ENCODE data around the gene EED. TPM values are rescaled to one million over a fixed set of nuclear protein-coding genes. Genes with fewer than 3 reads are reported as not detected.
A peak's percentile ranks its signal among the peaks of the same experiment; 100 is the strongest.

EED gene
- total RNA-seq, 1 experiment from 2014 or later: 68.3 TPM

GRCh38 chr11:86292912-86293616 is 48.5 kb downstream of the EED start:
- Histone ChIP-seq H3K4me3 (ENCODE audit: low read depth, low read length) (no peak overlapping the region), H3K4me1 (0 out of 2 replicates have a peak, but pooled peaks cover 4% of the 10 kb centered on the region), H3K36me3 (ENCODE audit: control insufficient read depth, insufficient read depth, low read length) (no peaks in the 10 kb centered on the region), H3K9me3 (no peaks in the 10 kb centered on the region), H3K27me3 (replicated peaks; ENCODE audit: control insufficient read depth, insufficient read depth, low read length) (no peaks in the 10 kb centered on the region)
- H3K27ac Mint-ChIP-seq (ENCODE audit: unreplicated experiment): no peak overlapping the region
- BruUV-seq (replicated peaks): no TSS peak
- no peaks in the 10 kb centered on the region for H3K27me3 Mint-ChIP-seq (ENCODE audit: insufficient read depth, unreplicated experiment)
- no peak for DNase-seq
- no peak overlapping the region for H3K4me3 Mint-ChIP-seq (ENCODE audit: unreplicated experiment)
- CTCF ChIA-PET: no interaction called here
- intact Hi-C loops (cut with micrococcal nuclease; ENCODE audit: unreplicated experiment): loop anchor here (1.0 kb wide), 3 partner anchors 352 to 698 kb away; no protein-coding TSS in a partner anchor
- no peak for TF ChIP-seq CTCF (IDR thresholded peaks at IDR 0.05; ENCODE audit: insufficient read depth in 1 of 2, low read depth in 1 of 2, low read length in 1 of 2, severe bottlenecking in 1 of 2, unreplicated experiment in 1 of 2)
- peaks cover 13% of the 10 kb centered on the region for H3K36me3 Mint-ChIP-seq (ENCODE audit: insufficient read depth, unreplicated experiment)
- H3K4me1 Mint-ChIP-seq (ENCODE audit: low read depth, unreplicated experiment): no peaks in the 10 kb centered on the region
- H3K9me3 Mint-ChIP-seq (ENCODE audit: unreplicated experiment): no peaks in the 10 kb centered on the region
- POLR2A ChIA-PET: no interaction called here

- CTCF ChIA-PET: interaction anchor here (1.1 kb wide), 1 partner anchor 246 kb away, joined by 3 read pairs; no protein-coding TSS in a partner anchor
- no peak overlapping the region for H3K27ac Mint-ChIP-seq (ENCODE audit: unreplicated experiment)
Measured at GRCh38 chr11:86294026-86294425, 49.5 kb downstream of the EED start.

GRCh38 chr11:86301742-86302091 is 57.2 kb downstream of the EED start:
- DNase-seq: no peak

More at GRCh38 chr11:86294026-86294425, 49.5 kb downstream of the EED start:
- Mint-ChIP-seq H3K36me3 (ENCODE audit: insufficient read depth, unreplicated experiment) (peaks cover 5% of the 10 kb centered on the region), H3K27me3 (ENCODE audit: insufficient read depth, unreplicated experiment) (no peaks in the 10 kb centered on the region), H3K9me3 (ENCODE audit: unreplicated experiment) (no peaks in the 10 kb centered on the region), H3K4me3 (ENCODE audit: unreplicated experiment) (no peak overlapping the region), H3K4me1 (ENCODE audit: low read depth, unreplicated experiment) (no peaks in the 10 kb centered on the region)
- Histone ChIP-seq H3K36me3 (ENCODE audit: control insufficient read depth, insufficient read depth, low read length) (no peaks in the 10 kb centered on the region), H3K4me3 (ENCODE audit: low read depth, low read length) (no peak overlapping the region), H3K4me1 (0 out of 2 replicates have a peak, but pooled peaks cover 4% of the 10 kb centered on the region), H3K9me3 (no peaks in the 10 kb centered on the region), H3K27me3 (replicated peaks; ENCODE audit: control insufficient read depth, insufficient read depth, low read length) (no peaks in the 10 kb centered on the region)
- intact Hi-C loops (cut with micrococcal nuclease; ENCODE audit: unreplicated experiment): no loop called here
- no peak for DNase-seq
- no peak for TF ChIP-seq CTCF (IDR thresholded peaks at IDR 0.05; ENCODE audit: insufficient read depth in 1 of 2, low read depth in 1 of 2, low read length in 1 of 2, severe bottlenecking in 1 of 2, unreplicated experiment in 1 of 2)
- POLR2A ChIA-PET: interaction anchor here (0.6 kb wide), 1 partner anchor 10 kb away, joined by 3 read pairs; no protein-coding TSS in a partner anchor
- no TSS peak for BruUV-seq (replicated peaks)

More at GRCh38 chr11:86301742-86302091, 57.2 kb downstream of the EED start:
- Mint-ChIP-seq H3K9me3 (ENCODE audit: unreplicated experiment) (no peaks in the 10 kb centered on the region), H3K4me3 (ENCODE audit: unreplicated experiment) (peak overlapping the region; percentile 98), H3K36me3 (ENCODE audit: insufficient read depth, unreplicated experiment) (peaks cover 17% of the 10 kb centered on the region), H3K4me1 (ENCODE audit: low read depth, unreplicated experiment) (peaks cover 8% of the 10 kb centered on the region), H3K27ac (ENCODE audit: unreplicated experiment) (peak overlapping the region; percentile 99), H3K27me3 (ENCODE audit: insufficient read depth, unreplicated experiment) (no peaks in the 10 kb centered on the region)
- Histone ChIP-seq H3K4me3 (ENCODE audit: low read depth, low read length) (peak overlapping the region; percentile 58), H3K36me3 (ENCODE audit: control insufficient read depth, insufficient read depth, low read length) (no peaks in the 10 kb centered on the region), H3K9me3 (no peaks in the 10 kb centered on the region), H3K27me3 (replicated peaks; ENCODE audit: control insufficient read depth, insufficient read depth, low read length) (no peaks in the 10 kb centered on the region), H3K4me1 (0 out of 2 replicates have a peak, but pooled peaks cover 10% of the 10 kb centered on the region)
- TSS peak; percentile 47 for BruUV-seq (replicated peaks)
- ChIA-PET CTCF (interaction anchor here (1.0 kb wide), 2 partner anchors 447 to 475 kb away, joined by 3 to 5 read pairs; partner anchors contain the start of gene CCDC83), POLR2A (interaction anchor here (0.7 kb wide), 1 partner anchor 277 kb away, joined by 3 read pairs; no protein-coding TSS in a partner anchor)
- intact Hi-C loops (cut with micrococcal nuclease; ENCODE audit: unreplicated experiment): loop anchor here (1.0 to 10.0 kb wide), 4 partner anchors 116 to 637 kb away; partner anchors contain the start of genes CCDC83, CREBZF and PICALM
- no peak for TF ChIP-seq CTCF (IDR thresholded peaks at IDR 0.05; ENCODE audit: insufficient read depth in 1 of 2, low read depth in 1 of 2, low read length in 1 of 2, severe bottlenecking in 1 of 2, unreplicated experiment in 1 of 2)
